NCI-H460 (cell line): ENCODE data around the gene RCOR3. TPM values are rescaled to one million over a fixed set of nuclear protein-coding genes. Genes with fewer than 3 reads are reported as not detected.
A peak's percentile ranks its signal among the peaks of the same experiment; 100 is the strongest.
"Not testable (repeated sequence)": the region's sequence is repeated elsewhere in the genome, so short reads cannot be mapped to it uniquely, and the experiment has no call there.

Experiments
- DNase-seq: peaks from one replicate; pipeline ENCODE4 v3.0.0-alpha.2; 2016; ENCODE audit warnings: low read depth; ENCODE audit errors: extremely low read depth
- total RNA-seq: library from RNA; depleted of rRNA; stranded (reverse); fragments of >200 nt; shearing (Covaris generic); gene quantifications from 2 replicates; pipeline ENCODE4 v1.2.3, GENCODE V29; 2014

Gene RCOR3
- total RNA-seq, 1 experiment from 2014 or later, result 28.4 TPM

DNA sequence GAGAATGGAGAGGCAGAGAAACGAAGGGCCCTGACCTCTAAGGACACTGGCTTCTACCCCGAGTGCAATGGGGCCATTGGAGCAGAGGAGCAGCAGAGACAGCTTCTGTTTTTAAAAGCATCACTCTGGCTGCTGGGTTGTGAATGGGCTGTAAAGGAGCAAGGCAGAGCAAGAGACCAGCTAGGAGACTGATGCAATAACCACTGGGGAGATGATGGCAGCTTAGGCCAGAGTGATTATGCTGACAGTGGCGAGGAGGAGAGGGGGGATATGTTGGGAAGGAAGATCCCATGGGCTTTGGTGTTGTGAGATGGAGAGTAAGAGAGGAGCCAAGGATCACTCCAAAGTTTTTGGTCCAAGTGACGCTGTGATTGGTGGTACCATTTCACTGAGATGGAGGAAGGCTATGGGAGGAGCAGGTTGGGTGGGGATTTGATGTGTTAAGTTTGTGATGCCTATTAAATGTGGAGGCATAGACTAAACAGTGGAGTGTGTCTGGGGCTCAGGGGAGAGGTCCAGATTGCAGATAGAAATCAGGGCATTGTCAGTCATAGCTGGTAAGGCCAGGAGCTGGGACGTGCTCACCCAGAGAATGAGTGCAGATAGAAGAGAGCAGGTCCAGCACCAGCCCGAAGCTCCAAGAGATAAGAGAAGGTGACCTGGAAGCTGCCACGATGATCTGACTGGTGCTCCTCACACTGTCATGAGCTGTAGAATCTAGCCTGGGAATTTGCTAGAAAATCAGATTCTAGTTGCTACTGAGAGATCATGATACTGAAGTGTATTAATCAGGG lies 78.5 kb downstream of the RCOR3 start:
- no peak for DNase-seq

DNA sequence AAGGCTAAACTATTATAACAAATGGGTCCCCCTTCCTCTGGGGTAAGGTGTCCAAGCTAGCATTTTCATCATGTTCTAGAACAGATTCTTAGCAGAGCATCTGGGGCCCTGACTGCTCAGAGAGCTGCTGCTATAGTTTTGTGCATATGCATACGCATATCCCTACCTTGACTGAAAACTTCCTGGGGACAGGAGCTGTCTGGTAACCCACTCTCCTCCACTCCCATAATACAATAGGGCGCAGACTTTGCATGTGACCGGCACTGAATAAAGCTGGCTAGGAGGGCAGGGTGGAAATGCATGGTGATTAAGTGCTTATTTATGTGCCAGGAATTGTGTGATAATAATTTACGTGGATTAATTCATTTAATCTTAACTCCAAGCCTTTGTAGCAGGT lies 79.1 kb downstream of the RCOR3 start:
- DNase-seq, result no peak

DNA sequence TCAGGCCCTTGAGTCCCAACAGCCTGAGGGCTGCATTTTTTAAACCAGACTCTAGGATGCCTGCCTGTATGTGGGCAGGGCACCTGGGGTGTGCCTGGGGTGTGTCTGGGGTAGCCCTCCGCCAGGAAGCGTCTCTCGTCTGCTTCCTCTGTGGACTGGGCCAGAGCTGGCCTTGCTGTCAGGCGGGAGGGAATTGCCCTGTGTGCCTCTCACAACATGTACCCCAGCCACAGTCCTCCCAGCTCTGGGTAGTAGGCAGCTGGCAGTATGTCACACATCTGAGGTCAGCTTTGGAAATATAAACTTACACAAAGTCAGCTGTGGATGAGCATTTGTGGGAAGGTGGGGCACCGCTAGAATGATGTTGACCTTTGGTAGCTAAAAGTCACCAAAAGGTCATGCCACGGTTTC lies 80.5 kb downstream of the RCOR3 start:
- DNase-seq, result no peak

DNA sequence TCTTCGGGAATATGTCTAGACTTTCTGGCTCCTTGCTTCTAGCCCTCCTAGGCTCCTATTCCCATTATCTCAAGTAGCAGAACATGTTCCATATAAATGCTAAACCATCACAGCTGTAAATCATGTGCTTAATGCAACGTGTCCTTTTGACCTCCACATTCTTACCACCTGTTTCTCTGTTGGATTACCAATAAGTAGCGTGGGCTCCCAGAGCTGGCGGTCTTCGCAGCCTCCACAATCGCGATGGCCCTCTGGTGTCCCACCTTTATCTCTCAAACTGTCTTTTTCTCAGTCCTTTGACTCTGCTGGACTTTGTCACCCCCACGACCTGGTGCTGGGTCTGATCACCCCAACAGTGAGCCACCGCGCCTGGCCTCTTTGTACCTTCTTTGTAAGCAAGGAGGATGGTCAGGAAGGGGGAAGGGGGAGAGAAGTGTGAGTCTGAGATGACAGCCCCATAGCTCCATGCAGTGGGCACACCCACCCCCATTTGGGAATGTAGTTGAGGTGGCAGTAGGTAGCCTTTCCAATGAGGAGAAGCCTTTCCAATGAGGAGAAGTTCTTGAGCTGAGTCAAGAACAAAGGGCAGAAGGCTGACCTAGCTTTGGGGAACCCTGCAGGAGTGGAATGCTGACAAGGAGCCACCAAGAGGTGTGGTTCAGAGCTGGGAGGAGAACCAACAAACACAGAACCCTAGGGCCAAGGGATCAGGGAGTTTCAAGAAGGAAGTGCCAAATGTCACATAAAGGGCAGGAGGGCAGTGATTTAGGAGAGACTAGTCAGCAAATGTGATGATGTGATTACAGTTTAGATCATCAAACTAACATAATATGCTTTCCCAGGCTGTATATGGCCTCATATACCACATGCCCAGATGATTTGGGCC lies 81.7 kb downstream of the RCOR3 start:
- DNase-seq, result no peak

DNA sequence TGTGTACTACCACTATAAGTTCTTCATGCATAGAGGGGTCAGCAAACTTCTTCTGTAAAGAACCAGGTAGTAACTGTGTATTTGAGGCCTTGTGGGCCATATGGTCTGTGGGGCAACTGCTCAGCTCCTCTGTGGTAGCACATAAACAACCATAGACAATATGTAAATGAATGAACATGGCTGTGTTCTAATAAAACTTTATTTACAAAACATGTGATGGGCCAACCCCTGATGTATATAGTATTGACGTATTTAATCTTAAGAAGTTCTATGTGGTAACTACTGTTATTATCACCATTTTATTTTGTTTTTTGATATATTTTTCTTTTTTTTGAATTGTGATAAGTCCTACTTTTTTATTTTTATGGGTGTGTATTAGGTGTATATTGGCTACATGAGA lies 82.8 kb downstream of the RCOR3 start:
- DNase-seq, result no peak

DNA sequence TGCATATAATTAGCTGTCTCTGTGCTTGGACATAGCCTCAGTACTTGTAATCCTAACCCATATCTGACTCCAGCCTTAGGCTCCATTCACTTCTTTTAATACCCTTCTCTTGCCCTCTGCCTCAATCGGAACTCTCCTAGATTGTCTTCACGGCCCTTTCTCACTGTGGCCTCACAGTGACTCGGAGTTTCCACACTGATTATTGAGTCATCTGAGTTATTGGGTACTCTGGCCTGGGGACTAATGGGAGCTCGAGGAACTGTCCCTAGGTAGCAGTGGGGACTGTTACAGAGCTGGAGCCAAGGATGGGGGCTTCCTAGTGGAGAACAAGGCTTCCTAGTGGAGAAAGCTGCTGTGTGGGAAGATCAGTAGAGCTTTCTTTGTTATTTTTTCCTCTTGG lies 84.4 kb downstream of the RCOR3 start:
- DNase-seq, result no peak

DNA sequence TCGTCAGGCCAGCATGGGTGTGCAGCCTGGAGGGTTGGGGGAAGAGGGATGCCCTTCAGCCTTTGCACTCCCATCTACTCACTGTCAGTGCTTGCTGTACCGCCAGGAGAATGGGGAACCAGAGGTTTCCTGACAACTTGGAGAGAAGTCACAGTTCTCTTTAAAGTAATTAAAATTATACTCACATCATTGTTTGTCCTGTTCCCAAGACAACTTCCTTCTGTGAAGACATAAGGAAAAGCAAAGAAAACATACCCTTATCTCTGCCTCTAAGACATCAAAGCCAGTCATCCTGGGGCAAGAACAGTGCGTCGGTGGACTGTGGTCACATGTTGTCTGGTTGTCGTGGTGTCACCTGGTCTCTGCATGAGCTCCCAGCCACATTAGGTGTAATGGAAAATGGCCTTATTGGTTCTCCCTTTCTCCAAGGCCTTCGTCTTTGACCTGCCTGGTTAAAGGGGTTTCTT lies 85.0 kb downstream of the RCOR3 start:
- DNase-seq, result no peak

DNA sequence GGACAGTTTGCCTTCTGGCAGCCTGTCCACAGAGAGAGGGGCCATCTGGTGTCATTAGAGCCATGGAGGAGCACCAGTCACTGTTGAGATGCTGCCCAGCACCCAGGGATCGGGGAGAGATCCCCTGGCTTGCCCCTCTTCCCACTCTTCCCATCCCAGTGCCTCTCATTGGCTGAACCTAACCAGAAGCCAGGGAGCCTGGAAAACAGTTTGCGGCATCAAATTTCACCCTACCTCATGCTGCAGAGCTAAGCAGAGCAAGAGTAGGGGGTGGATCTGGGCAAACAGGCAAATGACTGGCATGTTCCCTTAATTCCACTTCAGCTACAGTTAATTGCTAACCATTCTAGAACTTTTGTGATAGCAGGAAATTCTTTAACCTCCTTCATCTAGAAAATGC lies 86.6 kb downstream of the RCOR3 start:
- DNase-seq, result no peak

DNA sequence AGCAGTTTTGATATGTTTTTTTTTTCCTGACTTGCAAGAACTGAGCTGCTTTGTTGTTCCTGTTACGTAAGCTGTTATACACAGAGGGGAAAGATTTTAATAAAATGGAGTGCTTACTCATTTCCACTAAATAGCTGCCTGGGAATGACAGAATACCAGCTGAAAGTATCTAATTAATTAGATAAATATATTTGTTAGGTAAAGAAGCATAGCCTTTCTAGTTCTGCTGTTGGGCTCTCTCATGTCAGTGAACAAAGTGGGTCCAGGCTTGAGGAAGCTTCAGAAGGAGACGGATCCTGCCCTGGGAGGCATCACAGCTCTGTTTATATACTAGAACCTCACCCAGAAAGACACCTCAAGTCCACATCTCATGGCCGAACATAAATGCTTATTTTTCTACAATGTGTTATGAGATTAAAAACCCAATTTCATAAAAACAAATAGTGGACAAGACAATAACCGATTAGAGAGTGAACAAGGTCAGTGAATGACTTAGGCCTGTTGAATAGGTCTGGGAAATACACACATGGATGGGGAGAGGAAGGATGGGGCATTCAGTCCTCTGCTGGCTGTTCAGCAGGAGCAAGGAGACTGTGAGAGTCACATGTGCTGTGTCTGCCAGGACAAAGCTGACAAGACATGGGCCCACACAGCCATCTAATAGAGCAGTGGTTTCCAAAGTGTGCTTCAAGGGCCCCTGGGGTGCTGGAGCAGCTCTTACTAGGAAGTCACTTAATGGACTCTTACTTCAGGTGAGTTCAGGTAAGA lies 88.1 kb downstream of the RCOR3 start:
- no peak for DNase-seq

DNA sequence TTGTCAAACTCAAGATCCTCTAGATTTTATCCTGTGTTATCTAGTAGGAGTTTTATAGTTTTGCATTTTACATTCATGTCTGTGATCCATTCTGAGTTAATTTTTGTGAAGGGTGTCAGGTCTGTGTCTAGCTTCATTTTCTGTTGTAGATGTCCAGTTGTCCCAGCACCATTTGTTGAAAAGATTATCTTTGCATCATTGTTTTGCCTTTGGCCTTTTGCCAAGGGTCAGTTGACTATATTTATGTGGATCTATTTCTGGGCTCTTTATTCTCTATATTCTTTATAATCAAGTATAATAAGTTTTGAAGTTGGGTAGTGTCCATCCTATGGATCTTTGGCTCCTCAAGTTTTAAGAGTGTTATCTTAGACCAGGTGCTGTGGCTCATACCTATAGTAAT lies 89.4 kb downstream of the RCOR3 start:
- DNase-seq, result no peak

DNA sequence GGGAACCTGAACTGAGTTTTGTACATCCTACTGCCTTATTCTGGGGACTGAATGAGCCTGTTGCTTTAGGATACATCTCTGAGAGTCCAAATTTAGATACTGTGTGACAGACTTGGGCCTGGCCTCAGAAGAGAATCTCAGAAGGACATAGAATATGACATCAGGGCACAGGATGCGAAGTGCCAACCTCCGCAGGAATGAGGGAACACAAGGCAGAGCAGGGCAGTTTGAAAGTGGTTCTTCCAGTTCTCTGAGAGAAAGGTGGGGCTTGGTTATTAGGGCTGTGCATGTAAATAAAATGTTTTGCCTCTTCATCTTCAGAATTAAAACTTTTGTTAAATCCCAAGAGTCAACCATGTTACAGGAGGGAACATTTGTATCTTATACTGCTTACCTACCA lies 90.6 kb downstream of the RCOR3 start:
- DNase-seq, result no peak

DNA sequence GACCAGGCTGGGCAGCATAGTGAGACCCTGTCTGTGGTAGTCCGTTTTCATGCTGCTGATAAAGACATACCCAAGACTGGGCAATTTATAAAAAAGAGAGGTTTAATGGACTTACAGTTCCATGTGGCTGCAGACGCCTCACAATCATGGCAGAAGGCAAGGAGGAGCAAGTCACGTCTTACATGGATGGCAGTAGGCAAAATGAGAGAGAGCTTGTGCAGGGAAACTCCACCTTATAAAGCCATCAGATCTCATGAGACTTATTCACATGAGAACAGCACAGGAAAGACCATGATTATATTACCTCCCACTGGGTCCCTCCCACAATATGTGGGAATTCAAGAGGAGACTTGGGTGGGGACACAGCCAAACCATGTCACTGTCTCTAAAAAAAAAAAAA lies 92.9 kb downstream of the RCOR3 start:
- DNase-seq, result not testable (repeated sequence)

DNA sequence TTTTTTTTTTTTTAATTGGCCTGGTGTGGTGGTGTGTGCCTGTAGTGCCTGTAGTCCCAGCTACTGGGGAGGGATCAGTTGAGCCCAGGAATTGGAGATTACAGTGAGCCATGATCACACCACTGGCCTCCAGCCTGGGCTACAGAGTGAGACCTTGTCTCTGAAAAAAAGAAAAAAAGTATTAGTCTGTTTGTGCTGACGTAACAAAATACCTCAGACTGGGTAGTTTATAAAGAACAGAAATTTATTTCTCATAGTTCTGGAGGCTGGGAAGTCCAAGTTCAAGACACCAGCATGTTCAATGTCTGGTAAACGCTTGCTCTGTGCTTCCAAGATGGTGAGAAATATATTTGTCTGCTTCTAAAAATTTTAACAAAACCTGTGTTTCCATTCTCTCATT lies 93.3 kb downstream of the RCOR3 start:
- DNase-seq, result no peak

DNA sequence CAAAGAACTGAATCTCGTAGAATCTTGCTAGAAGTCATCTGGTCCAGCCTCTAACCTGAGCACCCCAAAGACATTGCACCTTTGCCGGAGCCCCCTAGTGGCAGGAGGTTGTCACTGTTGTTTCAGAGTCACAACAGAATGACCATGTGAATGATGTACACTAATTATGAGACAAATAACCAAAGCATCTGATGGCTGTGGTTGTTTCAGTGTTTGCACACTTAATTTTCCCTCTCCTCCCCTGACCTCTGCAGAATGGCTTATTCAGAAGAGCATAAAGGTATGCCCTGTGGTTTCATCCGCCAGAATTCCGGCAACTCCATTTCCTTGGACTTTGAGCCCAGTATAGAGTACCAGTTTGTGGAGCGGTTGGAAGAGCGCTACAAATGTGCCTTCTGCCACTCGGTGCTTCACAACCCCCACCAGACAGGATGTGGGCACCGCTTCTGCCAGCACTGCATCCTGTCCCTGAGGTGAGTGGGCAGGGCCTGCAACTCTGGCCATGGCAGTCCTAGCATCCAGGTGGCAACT lies 93.9 kb downstream of the RCOR3 start:
- DNase-seq, result peak; percentile 37

DNA sequence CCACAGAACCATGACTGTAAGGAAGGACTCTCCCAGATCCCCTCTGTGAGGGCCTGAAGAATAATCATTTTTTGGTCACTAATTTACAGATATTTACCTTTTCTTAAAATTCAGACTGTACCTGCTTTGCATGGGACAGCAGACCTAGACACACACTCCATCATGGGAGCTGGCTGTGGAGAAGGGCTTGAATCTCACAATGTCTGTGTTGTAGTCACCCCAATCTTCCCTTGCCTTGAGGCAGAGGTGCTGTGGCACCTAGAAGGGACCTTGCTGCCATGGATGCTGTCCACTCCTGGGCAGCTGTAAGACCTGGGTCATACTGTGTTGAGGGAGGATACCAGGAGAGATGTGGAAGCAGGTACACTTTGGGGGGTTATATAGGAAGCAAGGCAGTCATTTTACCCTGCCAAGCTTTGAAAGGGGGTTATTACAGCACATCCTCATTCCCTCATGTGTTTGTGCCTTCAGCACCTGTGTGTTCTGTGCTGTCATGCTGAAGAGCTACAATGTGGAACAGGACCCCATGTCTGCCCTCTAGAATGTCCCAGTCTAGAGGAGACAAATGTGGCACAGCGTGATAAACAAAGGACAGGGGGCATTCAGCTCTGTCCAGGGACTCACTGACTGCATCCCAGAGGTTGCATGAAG lies 94.5 kb downstream of the RCOR3 start:
- DNase-seq, result no peak

DNA sequence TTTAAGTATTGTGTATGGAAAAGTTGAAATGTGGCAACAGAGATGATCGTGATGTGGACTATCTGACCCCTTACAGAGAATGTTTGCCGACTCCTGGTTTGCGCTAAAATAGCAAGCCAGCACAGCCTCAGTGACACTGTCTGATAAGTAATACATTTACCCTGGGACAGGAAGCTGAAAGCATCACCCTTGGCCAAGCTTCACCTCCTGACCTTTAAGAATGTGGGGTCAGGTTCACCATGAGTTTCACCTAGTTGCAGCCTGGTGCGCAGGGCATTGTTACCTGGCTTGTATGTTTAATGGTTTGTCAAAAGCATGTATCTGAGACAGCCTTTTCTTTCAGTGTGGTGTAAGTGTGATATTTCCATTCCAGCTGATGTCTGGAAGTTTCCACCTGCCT lies 96.7 kb downstream of the RCOR3 start:
- DNase-seq, result no peak

DNA sequence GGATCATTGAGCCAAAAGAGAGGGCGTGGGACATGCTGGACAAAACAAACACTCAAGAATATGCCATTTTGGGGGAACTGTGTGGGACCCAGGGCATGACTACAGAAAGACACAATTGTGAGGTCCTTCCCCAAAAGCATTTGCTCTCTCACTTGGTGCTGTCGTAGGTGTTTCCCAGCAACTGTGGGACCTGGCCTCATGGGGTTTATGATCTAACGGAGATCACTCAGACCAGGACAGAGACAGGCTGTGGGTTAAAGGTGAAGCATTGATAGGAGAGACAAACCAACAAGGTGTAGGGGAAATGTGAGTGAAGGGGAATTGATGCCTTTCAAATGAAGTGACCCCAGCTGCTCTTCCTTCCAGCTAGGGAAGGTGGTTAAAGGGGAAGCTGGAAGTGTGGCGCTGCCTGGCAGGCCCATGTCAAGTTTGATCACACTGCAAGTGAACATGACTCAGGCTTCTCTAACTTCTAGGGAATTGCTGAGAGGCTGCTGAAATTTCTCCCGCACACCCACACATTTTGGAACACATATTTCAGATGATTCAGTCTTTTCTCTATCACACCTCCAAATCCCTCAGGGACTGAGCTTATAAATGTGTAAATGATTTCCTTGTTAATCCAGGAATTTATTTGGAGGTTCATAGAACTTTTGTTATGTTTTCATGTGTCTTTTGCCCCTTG lies 97.7 kb downstream of the RCOR3 start:
- no peak for DNase-seq

DNA sequence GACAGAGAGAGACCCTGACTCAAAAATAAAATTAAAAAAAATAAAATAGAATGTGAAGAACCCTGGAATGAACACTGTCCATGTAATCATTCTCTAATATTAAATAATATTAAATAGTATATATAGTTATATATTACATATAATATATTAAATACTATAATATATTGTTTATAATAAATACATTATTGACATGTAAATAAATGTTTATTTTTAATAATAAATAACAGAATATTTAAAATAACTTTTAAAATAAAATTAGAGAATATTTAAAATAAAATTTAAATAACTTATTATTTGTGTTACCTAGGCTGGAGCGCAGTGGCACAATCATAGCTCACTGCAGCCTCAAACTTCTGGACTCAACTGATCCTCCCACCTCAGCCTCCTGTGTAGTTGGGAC lies 99.5 kb downstream of the RCOR3 start:
- DNase-seq, result no peak

DNA sequence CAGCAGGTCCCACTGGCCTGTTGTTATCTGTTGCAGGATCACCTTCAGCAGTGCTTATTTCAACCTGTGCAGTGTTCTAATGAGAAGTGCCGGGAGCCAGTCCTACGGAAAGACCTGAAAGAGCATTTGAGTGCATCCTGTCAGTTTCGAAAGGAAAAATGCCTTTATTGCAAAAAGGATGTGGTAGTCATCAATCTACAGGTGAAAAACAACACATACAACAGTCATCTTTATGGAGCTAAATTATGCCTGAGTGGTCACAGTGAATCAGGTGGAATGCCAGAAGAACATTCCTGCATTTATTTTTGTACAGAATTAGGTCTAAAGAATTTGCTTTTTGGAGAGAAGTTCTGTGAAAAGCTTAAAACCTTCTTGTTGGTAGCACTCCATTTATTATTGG lies 100.7 kb downstream of the RCOR3 start:
- DNase-seq, result no peak

DNA sequence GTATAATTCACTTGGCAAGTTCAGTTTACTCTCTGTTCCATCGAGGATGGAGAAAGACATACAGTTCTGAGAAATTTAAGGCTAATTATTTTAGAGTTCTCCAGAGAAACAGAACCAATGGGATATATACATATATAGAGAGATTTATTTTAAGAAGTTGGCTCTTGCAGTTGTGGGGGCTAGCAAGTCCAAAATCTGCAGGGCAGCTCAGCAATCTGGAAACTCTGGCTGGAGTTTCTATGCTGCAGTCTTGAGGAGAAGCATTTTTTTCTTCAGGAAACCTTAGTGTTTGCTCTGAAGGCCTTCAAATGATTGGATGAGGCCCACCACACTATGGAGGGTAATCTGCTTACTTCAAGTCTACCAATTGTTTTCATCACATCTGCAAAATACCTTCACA lies 102.0 kb downstream of the RCOR3 start:
- no peak for DNase-seq
